ENCODE data around the gene CDK17.

- TF ChIP-seq CTCF (conservative IDR thresholded peaks at IDR 0.05; ENCODE audit: low read length) (no peak), EZH2phosphoT487 (IDR thresholded peaks at IDR 0.05; ENCODE audit: borderline replicate concordance) (no peak)
Measured at GRCh38 chr12:96421014-96421413, 20.8 kb upstream of the CDK17 start.
